Retinal pigment epithelial cell (primary cell): ENCODE data around the gene EYS.

Experiments
- DNase-seq: peaks from one replicate; pipeline ENCODE4 v3.0.0-alpha.2; 2010; ENCODE audit warnings: low read depth
- H3K4me3 ChIP-seq: 2 replicates; pipeline ENCODE4 v1.5.1; 2011; ENCODE audit warnings: mild to moderate bottlenecking, low read length, control low read depth, moderate library complexity
- TF ChIP-seq, protein P1 (sequence below): conservative IDR thresholded peaks from 2 replicates; pipeline ENCODE4 v1.5.1; 2011; ENCODE audit warnings: low read depth, low read length, control low read depth, inconsistent platforms

The EYS gene

DNA sequence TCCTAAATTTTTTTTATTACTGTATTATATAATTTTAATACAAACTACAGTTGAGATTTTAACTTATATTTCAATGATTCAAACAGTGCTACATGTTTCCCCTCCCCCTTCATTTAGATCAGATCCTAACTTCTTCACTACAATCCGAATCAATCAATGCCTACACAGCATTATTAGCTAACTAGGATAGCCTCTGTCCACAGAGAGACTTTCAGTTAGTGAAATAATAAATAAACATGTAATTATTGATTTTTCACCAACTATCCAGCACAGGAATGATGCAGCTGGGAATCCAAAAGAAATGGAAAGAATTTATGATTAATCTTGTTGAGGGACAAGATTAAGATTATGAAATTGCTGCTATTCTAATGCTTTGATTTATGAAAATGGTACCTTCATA is 1907.7 kb downstream of the EYS start:
- TF ChIP-seq, protein P1, sequence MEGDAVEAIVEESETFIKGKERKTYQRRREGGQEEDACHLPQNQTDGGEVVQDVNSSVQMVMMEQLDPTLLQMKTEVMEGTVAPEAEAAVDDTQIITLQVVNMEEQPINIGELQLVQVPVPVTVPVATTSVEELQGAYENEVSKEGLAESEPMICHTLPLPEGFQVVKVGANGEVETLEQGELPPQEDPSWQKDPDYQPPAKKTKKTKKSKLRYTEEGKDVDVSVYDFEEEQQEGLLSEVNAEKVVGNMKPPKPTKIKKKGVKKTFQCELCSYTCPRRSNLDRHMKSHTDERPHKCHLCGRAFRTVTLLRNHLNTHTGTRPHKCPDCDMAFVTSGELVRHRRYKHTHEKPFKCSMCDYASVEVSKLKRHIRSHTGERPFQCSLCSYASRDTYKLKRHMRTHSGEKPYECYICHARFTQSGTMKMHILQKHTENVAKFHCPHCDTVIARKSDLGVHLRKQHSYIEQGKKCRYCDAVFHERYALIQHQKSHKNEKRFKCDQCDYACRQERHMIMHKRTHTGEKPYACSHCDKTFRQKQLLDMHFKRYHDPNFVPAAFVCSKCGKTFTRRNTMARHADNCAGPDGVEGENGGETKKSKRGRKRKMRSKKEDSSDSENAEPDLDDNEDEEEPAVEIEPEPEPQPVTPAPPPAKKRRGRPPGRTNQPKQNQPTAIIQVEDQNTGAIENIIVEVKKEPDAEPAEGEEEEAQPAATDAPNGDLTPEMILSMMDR, result no peak
- no peak overlapping the region for H3K4me3 ChIP-seq
- DNase-seq, result no peak

DNA sequence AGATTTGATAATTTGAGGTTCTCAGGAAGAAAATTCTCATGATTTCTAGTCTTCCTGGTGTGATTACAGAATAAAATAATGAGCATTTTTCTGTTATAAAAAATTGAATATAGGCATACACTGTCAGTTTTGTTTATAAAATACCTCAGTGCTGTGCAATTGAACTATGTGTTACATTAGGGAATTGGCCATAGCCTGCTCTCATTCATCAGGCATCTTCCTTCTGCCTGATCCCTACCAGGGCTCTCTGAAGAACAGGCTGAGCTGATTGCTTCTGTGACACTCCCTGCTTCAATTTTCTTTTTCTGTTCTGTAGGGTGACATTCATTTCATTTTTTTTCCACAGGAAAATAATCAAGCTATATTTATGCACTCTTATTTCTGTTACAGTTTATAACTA is 1908.6 kb downstream of the EYS start:
- TF ChIP-seq, protein P1, result no peak
- DNase-seq, result no peak
- H3K4me3 ChIP-seq, result no peak overlapping the region

DNA sequence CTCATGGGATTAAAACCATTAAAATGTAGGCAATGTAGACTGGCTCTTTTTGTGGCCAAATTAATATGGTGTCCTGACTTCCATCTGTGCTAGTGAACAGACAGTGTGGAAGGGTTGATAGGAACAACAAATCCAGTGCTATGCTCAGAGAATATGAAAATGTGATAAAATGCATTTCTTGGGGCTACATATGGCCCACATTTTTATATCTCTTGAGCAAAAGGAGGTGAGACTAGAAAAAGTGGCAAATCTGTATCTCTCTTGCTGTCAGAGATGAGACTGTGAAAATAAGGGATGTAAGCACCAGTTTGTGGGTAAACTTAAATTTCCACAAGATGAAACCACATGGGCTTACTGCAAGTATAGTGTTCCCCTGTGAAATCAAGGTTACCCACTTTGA is 1909.3 kb downstream of the EYS start:
- H3K4me3 ChIP-seq, result no peak overlapping the region
- TF ChIP-seq, protein P1, result no peak
- DNase-seq, result no peak

DNA sequence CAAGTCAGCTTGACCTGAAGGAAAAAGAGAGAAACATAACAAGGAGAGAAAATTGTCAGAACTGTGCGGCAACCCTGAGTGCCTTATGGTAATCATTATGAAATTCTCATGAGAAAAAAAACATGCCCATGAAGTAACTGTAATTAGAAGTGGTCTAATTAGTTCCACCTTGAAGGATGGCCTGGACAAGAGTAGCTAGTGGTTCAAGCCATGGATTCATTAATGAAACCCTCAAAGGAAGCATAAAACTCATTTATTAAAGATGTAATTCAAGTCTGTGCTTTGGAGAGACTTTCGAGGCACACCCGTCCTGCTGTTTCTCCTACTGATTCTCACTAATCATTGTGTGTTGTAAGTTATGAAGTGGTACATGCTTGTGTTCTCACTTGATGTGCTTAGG is 1911.2 kb downstream of the EYS start:
- DNase-seq, result no peak
- no peak overlapping the region for H3K4me3 ChIP-seq
- TF ChIP-seq, protein P1, result no peak

DNA sequence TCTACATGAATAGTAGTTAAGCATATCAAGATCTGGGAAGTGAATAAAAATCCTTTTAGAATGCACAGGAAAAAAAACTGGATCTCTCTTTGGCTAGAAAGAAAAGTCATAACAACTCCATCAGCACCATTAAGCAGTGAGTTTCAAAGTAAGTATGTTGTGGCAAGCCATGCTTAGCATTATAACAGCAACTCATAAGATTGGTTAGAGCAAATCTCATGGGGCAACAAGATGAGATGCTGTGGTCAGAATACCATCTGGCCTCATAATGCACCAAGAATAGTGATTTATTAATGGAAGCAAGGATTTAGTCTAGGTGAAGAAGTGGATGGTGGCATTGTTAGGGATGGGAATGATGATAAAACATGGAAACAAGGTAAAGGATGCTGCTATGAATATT is 1912.0 kb downstream of the EYS start:
- no peak for DNase-seq
- TF ChIP-seq, protein P1, result no peak
- no peak overlapping the region for H3K4me3 ChIP-seq

DNA sequence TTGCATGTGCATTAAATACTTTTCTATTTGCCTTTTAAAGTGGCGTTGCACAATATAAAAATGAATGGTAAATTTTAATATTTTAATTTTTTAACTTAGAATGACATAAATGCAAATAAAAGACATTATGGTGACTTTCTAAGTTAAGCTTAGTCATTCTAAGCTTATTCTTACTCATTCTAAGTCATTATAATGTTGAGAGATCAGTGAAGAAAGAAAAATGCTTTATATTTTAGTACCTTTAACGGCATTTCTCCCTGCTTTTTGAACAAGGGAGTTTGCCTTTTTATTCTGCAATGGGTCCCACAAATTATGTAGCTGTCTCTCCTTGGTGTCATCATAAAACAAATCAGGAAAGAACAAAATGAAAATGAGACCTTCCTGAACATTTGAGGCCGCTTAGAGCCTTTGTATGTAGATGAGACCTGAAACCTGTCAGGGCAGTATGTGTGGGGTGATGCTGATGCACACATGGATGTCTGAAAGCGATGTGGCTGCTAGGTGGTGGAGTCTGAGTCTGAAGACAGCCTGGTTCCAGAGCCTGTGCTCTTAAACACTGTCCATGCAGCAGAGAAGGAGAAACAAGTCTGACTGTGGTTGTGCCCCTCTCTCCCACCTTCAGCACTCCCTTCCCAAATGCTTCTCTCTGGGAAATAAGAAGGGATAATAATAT is 1913.4 kb downstream of the EYS start:
- DNase-seq, result no peak
- TF ChIP-seq, protein P1, result no peak
- H3K4me3 ChIP-seq, result no peak overlapping the region

DNA sequence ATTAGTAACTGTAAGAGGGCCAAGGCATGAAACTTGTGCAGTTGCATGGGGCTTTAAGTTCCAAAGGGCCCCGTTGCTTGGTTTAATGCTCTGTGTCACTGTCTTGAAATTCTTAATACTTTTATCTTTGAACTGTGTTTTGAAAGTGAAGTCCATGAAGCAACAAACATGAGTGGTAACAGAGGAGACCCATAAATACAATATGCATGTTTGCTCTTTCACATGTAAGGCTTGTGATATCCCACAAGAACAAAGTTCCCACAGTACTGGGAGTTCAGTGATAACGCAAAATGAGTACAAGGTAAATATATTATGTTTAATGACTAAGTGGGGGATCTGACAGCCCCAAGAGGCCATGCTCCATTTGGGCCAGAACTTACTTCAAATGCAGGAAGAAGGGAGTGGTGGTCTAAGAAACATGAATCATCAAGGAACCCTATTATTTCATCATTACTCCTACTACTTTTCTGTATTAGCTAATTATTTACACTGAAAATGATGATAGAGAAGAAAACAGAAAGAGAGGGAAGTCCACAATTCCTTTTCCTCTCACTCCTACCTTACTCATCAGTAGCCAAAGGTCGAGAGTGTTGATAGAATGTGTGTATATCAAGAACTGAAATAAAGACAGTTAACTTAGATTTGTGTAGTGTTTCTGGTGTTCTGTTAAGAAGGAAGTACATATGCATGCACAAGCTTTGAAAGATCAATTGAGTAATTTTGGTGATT is 1914.1 kb downstream of the EYS start:
- TF ChIP-seq, protein P1, result no peak
- no peak overlapping the region for H3K4me3 ChIP-seq
- no peak for DNase-seq
